Osteocyte (in vitro differentiated cells): ENCODE data around the gene ITPKB. TPM values are rescaled to one million over a fixed set of nuclear protein-coding genes. Genes with fewer than 3 reads are reported as not detected.

ENCODE experiments used
- DNase-seq: peaks from one replicate; pipeline ENCODE4 v3.0.0; 2021; ENCODE audit warnings: mixed read lengths; ENCODE audit not compliant: unreplicated experiment; ENCODE audit errors: extremely low spot score
- H3K27ac Mint-ChIP-seq: one replicate; pipeline ENCODE4 v1.8.0; 2021; ENCODE audit warnings: mild to moderate bottlenecking, mixed read lengths; ENCODE audit not compliant: unreplicated experiment
- H3K27me3 Mint-ChIP-seq: one replicate; pipeline ENCODE4 v1.8.0; 2021; ENCODE audit warnings: mixed read lengths; ENCODE audit not compliant: unreplicated experiment
- H3K36me3 Mint-ChIP-seq: one replicate; pipeline ENCODE4 v1.8.0; 2021; ENCODE audit warnings: mixed read lengths; ENCODE audit not compliant: unreplicated experiment
- H3K4me1 Mint-ChIP-seq: one replicate; pipeline ENCODE4 v1.8.0; 2021; ENCODE audit warnings: mixed read lengths; ENCODE audit not compliant: unreplicated experiment
- H3K4me3 Mint-ChIP-seq: one replicate; pipeline ENCODE4 v1.8.0; 2021; ENCODE audit warnings: mild to moderate bottlenecking, moderate library complexity, mixed read lengths; ENCODE audit not compliant: unreplicated experiment
- H3K9me3 Mint-ChIP-seq: one replicate; pipeline ENCODE4 v1.8.0; 2021; ENCODE audit warnings: mixed read lengths; ENCODE audit not compliant: unreplicated experiment
- CTCF ChIP-seq: fragments of 200-600 bp; sonication (generic); IDR thresholded peaks from 2 replicates; pipeline ENCODE4 v1.5.0; 2021; ENCODE audit warnings: antibody characterized with exemption, mild to moderate bottlenecking, moderate library complexity
- long read RNA-seq: library from polyadenylated mRNA; unstranded; transcript quantifications from one replicate; pipeline ENCODE4 v2.0.0, GENCODE V29; 2021
- total RNA-seq: library from RNA; stranded (reverse); gene quantifications from 2 replicates; pipeline ENCODE4 v1.2.1, GENCODE V29; 2021

The ITPKB gene
- 28.3 and 30.0 TPM in 2 replicates for total RNA-seq
- long read RNA-seq, partial matches to known transcripts, result 4 of 4 reads
- long read RNA-seq, other reads (novel, unspliced or antisense), result 0 of 4 reads

- DNase-seq, result no peak
- no peak for TF ChIP-seq CTCF
- H3K27ac Mint-ChIP-seq, result peak within 1 kb of the TSS; percentile 84
- H3K4me1 Mint-ChIP-seq, result peaks cover 27% of the 10 kb centered on the region
- H3K36me3 Mint-ChIP-seq, result peaks cover 11% of the 10 kb centered on the region
- peak within 1 kb of the TSS; percentile 93 for H3K4me3 Mint-ChIP-seq
- H3K9me3 Mint-ChIP-seq, result no peaks in the 10 kb centered on the region
- H3K27me3 Mint-ChIP-seq, result no peaks in the 10 kb centered on the region
These were observed at the start of gene ITPKB for GRCh38 chr1:226738995-226739695. ITPKB (minus strand) TSS chr1:226739282; CDS start chr1:226737458, 1,824 bp downstream.

- Mint-ChIP-seq H3K27ac (no peak overlapping the region), H3K4me1 (peaks cover 5% of the 10 kb centered on the region), H3K9me3 (no peaks in the 10 kb centered on the region), H3K36me3 (no peaks in the 10 kb centered on the region), H3K27me3 (peaks cover 7% of the 10 kb centered on the region), H3K4me3 (no peak overlapping the region)
- no peak for TF ChIP-seq CTCF
- no peak for DNase-seq
These were observed 48.6 kb upstream of the ITPKB start for GRCh38 chr1:226787638-226788037.

- no peak for DNase-seq
- peaks cover 5% of the 10 kb centered on the region for H3K4me1 Mint-ChIP-seq
- H3K27ac Mint-ChIP-seq, result no peak overlapping the region
- TF ChIP-seq CTCF, result no peak
- H3K9me3 Mint-ChIP-seq, result no peaks in the 10 kb centered on the region
- H3K27me3 Mint-ChIP-seq, result peaks cover 7% of the 10 kb centered on the region
- H3K36me3 Mint-ChIP-seq, result no peaks in the 10 kb centered on the region
- H3K4me3 Mint-ChIP-seq, result no peak overlapping the region
These were observed 48.0 kb upstream of the ITPKB start for GRCh38 chr1:226787071-226787470.

GRCh38 chr1:226786550-226786949 lies 47.5 kb upstream of the ITPKB start:
- Mint-ChIP-seq H3K4me3 (no peak overlapping the region), H3K27ac (no peak overlapping the region)

More at GRCh38 chr1:226786550-226786949, 47.5 kb upstream of the ITPKB start:
- Mint-ChIP-seq H3K36me3 (no peaks in the 10 kb centered on the region), H3K27me3 (peaks cover 7% of the 10 kb centered on the region), H3K9me3 (no peaks in the 10 kb centered on the region), H3K4me1 (peaks cover 5% of the 10 kb centered on the region)
- no peak for TF ChIP-seq CTCF
- DNase-seq, result no peak
